Ectodermal cell (in vitro differentiated cells): ENCODE measurements around the gene RUNX3.

Experiments used
- H3K27ac ChIP-seq: 2 replicates; pipeline ENCODE4 v1.7.0; 2013; ENCODE audit warnings: mild to moderate bottlenecking, low read depth, low read length; ENCODE audit not compliant: insufficient read depth, poor library complexity, severe bottlenecking
- H3K27me3 ChIP-seq: 2 replicates; pipeline ENCODE4 v1.7.0; 2013; ENCODE audit warnings: mild to moderate bottlenecking, low read length; ENCODE audit not compliant: insufficient read depth, control insufficient read depth, poor library complexity, severe bottlenecking
- H3K36me3 ChIP-seq: one replicate; pipeline ENCODE4 v1.7.0; 2013; ENCODE audit warnings: low read length; ENCODE audit not compliant: control insufficient read depth, insufficient read depth
- H3K4me1 ChIP-seq: one replicate; pipeline ENCODE4 v1.7.0; 2013; ENCODE audit warnings: low read length; ENCODE audit not compliant: control insufficient read depth, insufficient read depth
- H3K4me3 ChIP-seq: 2 replicates; pipeline ENCODE4 v1.7.0; 2013; ENCODE audit warnings: low read depth, low read length, control low read depth; ENCODE audit not compliant: insufficient read depth
- H3K9me3 ChIP-seq: 2 replicates; pipeline ENCODE4 v1.7.0; 2013; ENCODE audit warnings: mild to moderate bottlenecking, low read length, moderate library complexity; ENCODE audit not compliant: control insufficient read depth
- WGBS, 2 experiments: methylation state at CpG; one replicate each; pipeline ENCODE4 v1.1.7; 2013; ENCODE audit warnings: missing lambda C conversion rate in 2 of 2; 5-methylcytosine and 5-hydroxymethylcytosine counted together

The RUNX3 gene

GRCh38 chr1:24849672-24850295, 80.3 kb downstream of the RUNX3 start:
- Histone ChIP-seq H3K4me1 (no peaks in the 10 kb centered on the region), H3K27me3 (peaks cover 17% of the 10 kb centered on the region), H3K27ac (no peak overlapping the region), H3K9me3 (no peaks in the 10 kb centered on the region), H3K4me3 (no peak overlapping the region), H3K36me3 (no peaks in the 10 kb centered on the region)
- WGBS, 2 experiments: 44 to 58% methylated on average over 8 to 9 of the region's 9 CpGs
